BJ (cell line): Measurements from ENCODE around the gene CUL5. TPM values are rescaled to one million over a fixed set of nuclear protein-coding genes. Genes with fewer than 3 reads are reported as not detected.
"Not testable (repeated sequence)": the region's sequence is repeated elsewhere in the genome, so short reads cannot be mapped to it uniquely, and the experiment has no call there.

Experiments
- CTCF ChIA-PET: fragments of 350-600 bp; formaldehyde crosslinking; extraction: SDS; loops from one replicate; lab custom pipeline; 2021; ENCODE audit warnings: antibody characterized with exemption, inconsistent platforms; lab: Yijun Ruan, JAX
- POLR2A ChIA-PET: fragments of 300-600 bp; sonication (Branson Sonifier 250); formaldehyde crosslinking; extraction: SDS; loops from one replicate; lab custom pipeline; 2021; ENCODE audit warnings: antibody characterized with exemption; lab: Charles Lee
- DNase-seq: peaks from one replicate; pipeline ENCODE4 v3.0.0-alpha.2; 2011; ENCODE audit warnings: low read depth
- H3K27me3 ChIP-seq: 2 replicates; pipeline ENCODE4 v1.6.0; 2011; ENCODE audit warnings: low read length; ENCODE audit not compliant: control insufficient read depth, insufficient read depth
- H3K36me3 ChIP-seq: 2 replicates; pipeline ENCODE4 v1.5.1; 2011; ENCODE audit warnings: low read length; ENCODE audit not compliant: control insufficient read depth, insufficient read depth
- H3K4me3 ChIP-seq: 2 replicates; pipeline ENCODE4 v1.5.1; 2011; ENCODE audit warnings: low read depth, mild to moderate bottlenecking, control low read depth, low read length
- CTCF ChIP-seq: IDR thresholded peaks from 2 replicates; pipeline ENCODE4 v1.5.1; 2011; ENCODE audit warnings: low read depth, mild to moderate bottlenecking, control low read depth, inconsistent platforms, low read length, moderate library complexity; ENCODE audit not compliant: insufficient read depth
- polyA plus RNA-seq: library from polyadenylated mRNA; depleted of rRNA; stranded (reverse); fragments of >200 nt; gene quantifications from 2 replicates; pipeline ENCODE4 v1.2.3, GENCODE V29; 2011

The CUL5 gene
- polyA plus RNA-seq, 1 experiment, result 16.8 TPM

DNA sequence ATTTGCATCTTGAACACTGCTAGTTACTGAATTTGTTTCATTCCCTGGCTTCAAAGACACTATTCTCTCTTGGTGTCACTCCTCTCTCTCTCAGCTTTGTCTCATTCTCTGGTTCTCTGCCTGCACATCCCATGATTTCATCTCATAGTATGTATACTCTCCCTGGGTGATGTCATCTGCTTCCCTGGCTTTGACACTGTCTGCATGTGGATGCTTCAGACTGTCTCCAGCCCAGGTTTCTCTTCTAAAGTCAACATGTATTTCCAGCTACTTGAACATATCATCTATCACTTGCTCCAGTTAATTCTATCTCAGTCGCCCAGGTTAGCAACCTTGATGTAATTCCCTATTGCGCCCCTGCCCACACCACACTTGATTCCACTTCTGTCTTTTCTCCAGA lies 103.4 kb downstream of the CUL5 start:
- no peak for DNase-seq
- H3K36me3 ChIP-seq, result no peaks in the 10 kb centered on the region
- POLR2A ChIA-PET, result no interaction called here
- no peak overlapping the region for H3K4me3 ChIP-seq
- TF ChIP-seq CTCF, result no peak
- H3K27me3 ChIP-seq, result no peaks in the 10 kb centered on the region
- CTCF ChIA-PET, result interaction anchor here (0.9 kb wide), 1 partner anchor 18 kb away, joined by 3 read pairs; no protein-coding TSS in a partner anchor

DNA sequence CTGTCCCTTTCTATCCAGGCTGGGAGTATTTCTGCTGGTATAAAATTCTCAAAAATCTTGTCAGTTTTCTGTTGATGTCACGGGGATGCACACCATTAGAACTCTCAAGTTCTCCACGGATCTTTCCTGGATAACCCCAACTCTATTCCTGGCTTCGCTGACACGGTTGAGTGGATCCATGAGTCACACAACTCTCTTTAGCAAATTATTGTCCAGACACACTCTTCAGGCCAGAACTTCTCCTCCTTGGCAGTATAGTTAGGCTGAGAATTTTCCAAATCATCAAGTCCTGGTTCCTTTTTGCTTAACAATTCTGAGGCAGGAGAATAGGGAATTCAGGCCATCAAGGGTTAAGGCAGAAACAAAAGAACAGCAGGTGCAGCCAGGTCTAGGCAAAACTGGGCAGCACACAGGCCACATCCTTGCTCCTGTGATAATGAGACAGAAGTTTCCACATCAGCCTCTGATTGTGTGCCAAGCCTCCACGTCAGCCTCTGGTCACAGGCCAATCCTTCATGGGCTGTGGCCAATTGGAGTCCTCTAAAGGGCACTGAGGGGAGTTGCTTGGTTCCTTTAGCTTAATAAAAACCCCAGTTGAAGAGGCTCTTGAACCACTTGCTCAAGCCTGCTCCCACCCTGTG lies 106.9 kb downstream of the CUL5 start:
- Histone ChIP-seq H3K27me3 (no peaks in the 10 kb centered on the region), H3K36me3 (no peaks in the 10 kb centered on the region), H3K4me3 (no peak overlapping the region)
- ChIA-PET CTCF (interaction anchor here (1.0 kb wide), 1 partner anchor 79 kb away, joined by 3 read pairs; no protein-coding TSS in a partner anchor), POLR2A (no interaction called here)
- DNase-seq, result peak; percentile 47
- TF ChIP-seq CTCF, result no peak

DNA sequence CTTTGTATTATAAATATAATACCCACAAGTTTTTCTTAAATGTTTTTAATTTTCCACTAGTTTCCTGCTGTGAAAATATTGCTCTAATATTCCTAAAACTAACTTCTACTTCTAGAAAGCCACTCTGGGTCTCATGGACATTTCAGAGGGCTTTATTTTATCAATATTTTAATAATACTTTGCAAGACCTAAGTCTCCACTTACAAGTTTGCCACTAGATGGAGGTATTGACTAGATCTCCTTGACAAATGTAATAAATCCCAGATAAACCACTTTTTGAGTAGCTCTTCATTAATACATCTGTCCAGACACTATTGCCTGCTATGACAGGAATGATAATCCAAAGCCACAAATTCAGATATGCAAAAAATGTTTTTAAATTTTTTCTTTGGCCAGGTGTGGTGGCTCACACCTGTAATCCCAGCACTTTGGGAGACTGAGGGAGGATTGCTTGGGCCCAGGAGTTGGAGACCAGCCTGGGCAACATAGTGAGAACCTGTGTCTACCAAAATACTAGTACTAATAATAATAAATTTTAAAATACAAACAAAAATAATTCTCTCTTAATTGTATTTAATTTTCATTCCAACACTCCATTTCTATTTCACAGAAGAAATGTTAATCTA lies 109.2 kb downstream of the CUL5 start:
- POLR2A ChIA-PET, result no interaction called here
- H3K36me3 ChIP-seq, result no peaks in the 10 kb centered on the region
- TF ChIP-seq CTCF, result peak; percentile 54
- H3K27me3 ChIP-seq, result no peaks in the 10 kb centered on the region
- no peak overlapping the region for H3K4me3 ChIP-seq
- no peak for DNase-seq
- CTCF ChIA-PET, result interaction anchor here (0.6 to 2.5 kb wide), 13 partner anchors 21 to 543 kb away, joined by 3 to 15 read pairs (median 3); partner anchors contain the start of gene CUL5

DNA sequence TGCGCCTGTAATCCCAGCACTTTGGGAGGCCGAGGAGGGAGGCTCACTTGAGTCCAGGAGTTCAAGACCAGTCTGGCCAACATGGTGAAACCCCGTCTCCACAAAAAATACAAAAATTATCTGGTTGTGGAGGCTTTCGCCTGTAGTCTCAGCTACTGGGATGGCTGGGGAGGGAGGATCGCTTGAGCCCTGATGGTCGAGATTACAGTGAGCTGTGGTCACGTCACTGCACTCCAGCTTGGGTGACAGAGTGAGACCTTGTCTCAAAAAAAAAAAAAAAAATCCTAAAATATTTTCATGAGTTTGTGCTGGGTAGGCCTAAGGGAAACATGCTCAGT lies 112.2 kb downstream of the CUL5 start:
- DNase-seq, result not testable (repeated sequence)

DNA sequence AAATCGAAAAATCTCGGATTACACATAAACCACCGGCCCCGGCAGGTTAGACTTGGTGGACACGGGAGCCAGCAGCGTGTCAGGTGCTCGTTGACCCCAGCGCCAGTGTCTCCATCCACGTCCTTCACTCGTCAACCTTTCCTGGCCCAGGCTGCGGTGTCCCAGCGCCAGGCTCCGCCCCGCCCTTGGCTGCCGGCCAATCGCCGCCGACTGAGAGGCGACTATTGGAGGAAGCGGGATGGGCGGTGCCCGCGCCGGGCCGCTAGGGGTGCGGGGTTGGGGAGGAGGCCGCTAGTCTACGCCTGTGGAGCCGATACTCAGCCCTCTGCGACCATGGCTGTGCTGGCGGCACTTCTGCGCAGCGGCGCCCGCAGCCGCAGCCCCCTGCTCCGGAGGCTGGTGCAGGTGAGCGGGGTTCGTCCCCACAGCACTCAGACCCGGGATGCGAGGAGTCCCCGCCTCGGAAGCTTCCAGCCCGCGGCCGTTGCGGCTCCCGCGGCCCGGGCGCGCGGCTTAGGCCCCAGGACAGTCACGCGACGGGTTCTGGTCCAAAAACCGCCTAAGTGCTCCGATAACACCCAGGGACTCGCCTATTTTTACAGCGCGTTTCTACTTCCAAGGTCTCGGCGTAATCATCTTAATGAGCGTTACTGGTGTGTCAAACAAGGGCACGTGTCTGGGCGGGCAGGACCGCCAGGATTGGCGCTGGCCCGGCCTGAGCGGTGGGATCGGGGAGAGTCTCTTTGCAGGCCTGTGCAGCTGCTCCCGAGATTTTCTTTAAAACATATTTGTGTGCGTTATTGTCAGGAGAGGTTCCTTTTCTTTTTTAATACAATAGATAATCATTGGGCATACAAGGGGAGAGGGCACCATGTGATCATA lies 112.8 kb downstream of the CUL5 start, which contains the start of gene ACAT1:
ACAT1 (plus strand) TSS at position 294 of the 882 bp plus-strand sequence; CDS start at position 334, 40 bp downstream.
- DNase-seq, result no peak
- Histone ChIP-seq H3K36me3 (no peaks in the 10 kb centered on the region), H3K4me3 (peak within 1 kb of the TSS; percentile 54), H3K27me3 (no peaks in the 10 kb centered on the region)
- POLR2A ChIA-PET, result no interaction called here
- peak; percentile 25; the same call in 1 of the 2 replicates for TF ChIP-seq CTCF
- CTCF ChIA-PET, result interaction anchor here (0.7 kb wide), 2 partner anchors 106 to 231 kb away, joined by 4 read pairs; no protein-coding TSS in a partner anchor

More for the DNA sequence above, 112.2 kb downstream of the CUL5 start:
- POLR2A ChIA-PET, H3K36me3 ChIP-seq, H3K27me3 ChIP-seq: not testable (repeated sequence)
- CTCF ChIA-PET, result interaction anchor here (0.7 kb wide), 2 partner anchors 106 to 230 kb away, joined by 4 read pairs; no protein-coding TSS in a partner anchor
- peak overlapping the region; percentile 54 for H3K4me3 ChIP-seq
